ENCODE measurements around the gene HES4.
"Not testable (repeated sequence)": the region's sequence is repeated elsewhere in the genome, so short reads cannot be mapped to it uniquely, and the experiment has no call there.

HES4 gene

DNA sequence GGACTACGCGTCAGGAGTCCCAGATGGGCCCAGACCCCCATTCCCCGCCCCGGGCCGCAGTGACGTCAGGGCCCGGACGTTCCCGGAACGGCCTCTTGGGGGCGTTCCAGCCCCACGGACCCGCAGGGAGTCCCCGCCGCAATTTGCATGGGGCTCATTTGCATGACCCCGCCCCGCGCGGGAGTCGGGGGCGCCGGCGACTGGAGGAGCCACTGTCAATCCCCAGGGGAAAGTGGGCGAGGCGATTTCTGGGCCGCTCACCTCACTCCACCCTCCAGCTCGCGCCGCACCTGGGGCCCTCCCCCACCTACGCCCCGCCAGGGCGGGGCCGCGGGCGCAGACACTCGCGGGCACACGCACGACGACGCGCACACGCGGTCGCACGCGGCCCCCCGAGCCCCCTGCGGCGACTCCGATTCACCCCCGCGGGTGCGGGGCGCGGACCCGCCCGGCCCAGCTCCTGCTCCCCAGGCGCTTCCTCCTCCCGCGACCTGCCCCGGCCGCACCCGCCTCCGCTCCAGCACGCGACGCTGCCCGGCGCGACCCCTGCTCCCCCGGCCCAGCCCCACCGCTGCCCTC lies 33.2 kb upstream of the HES4 start:
- DNase-seq: peak; percentile 88

DNA sequence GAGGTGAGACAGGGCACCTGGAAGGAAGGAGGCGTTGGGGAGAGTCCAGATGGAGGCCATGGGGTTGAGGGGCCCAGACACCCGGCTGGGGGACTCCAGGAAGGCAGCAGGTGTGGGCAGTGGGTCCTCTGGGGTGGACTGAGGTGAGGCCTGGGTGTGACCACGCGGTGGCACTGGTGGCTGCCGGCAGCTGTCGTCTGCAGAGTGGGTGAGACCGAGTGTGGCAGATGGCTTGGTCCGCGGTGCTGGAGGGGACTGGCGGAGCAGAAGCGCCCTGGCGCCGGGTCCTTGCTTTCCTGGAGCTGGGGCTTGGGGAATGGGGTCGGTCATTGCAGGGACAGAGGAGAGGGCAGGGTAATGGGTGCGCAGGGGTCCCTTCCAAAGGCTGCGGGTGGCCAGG lies 32.5 kb upstream of the HES4 start:
- no peak for DNase-seq

DNA sequence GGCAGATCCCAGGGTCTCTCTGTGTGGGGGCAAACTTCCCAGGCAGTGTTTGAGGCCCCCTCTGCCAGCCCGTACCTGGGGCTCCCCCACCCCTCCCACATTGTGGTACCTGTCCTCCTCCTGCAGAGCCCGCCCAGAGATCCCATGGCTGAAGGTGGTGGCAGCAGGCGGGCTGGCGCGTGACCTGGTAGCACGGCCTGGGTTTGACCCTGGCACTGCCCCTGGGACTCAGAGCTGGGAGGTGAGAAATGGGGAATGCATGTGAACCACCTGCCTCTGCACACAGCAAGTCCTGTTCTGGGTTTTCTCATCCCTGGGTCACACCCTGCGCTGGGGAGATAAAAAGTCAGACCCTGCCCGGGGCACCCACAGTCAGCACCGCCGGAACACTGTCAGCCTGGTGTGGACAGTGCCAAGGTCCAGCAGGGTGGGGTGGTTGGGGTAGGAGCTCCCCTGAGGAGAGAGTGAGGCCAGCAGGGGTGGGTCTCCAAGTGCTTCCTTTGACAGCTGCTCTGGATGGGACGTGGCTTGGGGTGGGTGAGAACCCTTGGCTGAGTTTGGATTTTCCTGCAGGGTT lies 31.9 kb upstream of the HES4 start:
- DNase-seq: no peak

DNA sequence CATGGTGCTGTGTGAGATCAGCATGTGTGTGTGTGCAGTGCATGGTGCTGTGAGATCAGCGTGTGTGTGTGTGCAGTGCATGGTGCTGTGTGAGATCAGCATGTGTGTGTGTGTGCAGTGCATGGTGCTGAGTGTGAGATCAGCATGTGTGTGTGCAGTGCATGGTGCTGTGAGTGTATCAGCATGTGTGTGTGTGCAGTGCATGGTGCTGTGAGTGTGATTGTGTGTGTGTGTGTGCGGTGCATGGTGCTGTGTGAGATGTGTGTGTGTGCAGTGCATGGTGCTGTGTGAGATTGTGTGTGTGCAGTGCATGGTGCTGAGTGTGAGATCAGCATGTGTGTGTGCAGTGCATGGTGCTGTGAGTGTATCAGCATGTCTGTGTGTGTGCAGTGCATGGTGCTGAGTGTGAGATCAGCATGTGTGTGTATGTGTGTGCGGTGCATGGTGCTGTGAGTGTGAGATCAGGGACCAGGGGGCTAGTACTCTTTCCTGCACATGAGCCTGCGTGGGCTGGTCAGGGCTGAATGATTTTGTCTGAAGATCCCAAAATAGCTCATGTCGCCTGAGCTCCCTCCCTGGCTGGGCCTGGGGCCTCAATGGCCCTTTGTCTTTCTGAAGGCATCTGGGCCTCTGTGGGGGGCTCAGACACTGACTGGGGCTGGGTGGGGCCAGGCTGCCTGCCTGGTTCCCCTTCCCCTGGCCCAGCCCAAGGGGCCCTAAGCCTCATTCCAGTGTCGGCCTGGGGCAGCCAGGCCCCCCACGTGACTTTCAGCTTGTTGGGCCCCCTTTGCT lies 31.2 kb upstream of the HES4 start:
- DNase-seq: not testable (repeated sequence)

DNA sequence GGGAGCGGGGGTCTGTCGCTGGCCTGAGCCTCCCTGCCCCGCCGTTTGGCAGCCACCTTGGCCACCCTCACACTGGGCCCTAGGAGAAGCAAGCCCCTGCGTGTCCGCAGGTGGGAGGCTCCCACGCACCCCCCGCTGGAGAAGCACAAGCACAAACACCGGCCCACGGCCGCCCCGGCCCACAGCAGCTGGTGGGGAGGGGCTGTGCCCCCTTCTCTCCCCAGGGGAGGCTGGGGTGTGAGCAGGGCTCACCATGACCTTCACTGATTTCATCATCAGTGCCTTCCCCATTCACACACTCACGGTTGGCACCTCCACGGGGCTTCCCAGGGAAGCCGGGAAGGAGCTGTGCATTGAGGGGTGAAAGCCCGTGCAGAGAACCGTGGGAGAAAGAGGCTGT lies 27.9 kb upstream of the HES4 start:
- no peak for DNase-seq

DNA sequence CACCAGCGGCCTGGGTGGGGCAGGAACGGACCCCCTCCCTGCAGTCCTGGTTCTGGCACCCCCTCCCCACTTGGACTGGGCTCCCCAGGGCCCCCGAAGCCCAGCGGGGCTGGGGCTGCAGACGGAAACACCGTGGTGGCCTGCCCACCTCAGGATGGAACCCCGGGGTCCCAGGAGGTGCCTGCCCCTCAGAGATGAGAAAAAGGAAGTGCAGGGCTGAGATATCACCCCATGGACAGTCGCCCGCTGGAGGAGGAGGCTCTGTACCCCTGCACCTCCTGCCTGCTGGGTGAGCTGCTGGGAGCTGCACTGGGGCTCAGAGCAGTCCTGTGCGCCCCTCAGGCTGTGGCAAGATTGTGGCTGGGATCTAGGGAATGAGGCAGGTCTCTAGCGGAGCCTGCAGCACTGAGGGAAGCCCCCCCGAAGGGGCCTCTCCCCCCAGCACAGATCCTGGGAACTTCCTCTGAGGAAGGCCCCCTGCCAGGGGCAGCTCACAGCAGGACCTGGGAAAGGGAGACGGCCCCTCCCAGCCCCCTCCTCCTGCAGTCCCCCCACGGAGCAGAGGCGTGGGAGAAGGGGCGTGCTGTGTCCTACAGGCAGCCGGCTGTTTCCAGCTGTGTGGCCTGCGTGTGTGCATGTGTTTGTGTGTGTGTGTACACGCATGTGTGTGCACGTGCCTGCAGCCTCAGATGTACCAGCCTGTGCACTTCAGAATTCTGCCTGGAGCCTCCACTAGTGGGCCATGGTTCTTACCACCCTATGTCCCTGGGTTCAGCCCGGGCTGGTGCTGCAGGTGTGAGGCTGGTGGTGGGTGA lies 26.9 kb upstream of the HES4 start:
- no peak for DNase-seq

DNA sequence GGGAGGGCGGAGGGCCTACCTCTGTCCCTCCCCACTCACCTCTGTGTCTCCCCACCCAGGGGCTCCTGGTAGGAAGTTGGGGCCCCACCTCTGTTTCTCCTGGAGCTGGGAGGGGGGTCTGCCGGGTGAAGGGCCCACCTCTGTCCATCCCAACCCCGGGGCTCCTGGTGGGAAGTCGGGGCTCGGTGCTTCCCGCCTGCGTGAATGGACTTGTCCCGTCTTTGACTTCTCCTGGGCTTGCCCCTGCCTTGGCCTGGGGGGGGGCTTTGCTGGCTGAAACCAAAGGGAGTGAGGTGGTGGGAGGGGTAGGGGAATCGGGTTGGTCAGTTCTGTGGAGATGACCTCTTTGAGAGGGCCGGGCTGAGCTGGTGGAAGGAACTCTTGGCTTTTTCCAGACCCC lies 25.8 kb upstream of the HES4 start:
- DNase-seq: no peak

DNA sequence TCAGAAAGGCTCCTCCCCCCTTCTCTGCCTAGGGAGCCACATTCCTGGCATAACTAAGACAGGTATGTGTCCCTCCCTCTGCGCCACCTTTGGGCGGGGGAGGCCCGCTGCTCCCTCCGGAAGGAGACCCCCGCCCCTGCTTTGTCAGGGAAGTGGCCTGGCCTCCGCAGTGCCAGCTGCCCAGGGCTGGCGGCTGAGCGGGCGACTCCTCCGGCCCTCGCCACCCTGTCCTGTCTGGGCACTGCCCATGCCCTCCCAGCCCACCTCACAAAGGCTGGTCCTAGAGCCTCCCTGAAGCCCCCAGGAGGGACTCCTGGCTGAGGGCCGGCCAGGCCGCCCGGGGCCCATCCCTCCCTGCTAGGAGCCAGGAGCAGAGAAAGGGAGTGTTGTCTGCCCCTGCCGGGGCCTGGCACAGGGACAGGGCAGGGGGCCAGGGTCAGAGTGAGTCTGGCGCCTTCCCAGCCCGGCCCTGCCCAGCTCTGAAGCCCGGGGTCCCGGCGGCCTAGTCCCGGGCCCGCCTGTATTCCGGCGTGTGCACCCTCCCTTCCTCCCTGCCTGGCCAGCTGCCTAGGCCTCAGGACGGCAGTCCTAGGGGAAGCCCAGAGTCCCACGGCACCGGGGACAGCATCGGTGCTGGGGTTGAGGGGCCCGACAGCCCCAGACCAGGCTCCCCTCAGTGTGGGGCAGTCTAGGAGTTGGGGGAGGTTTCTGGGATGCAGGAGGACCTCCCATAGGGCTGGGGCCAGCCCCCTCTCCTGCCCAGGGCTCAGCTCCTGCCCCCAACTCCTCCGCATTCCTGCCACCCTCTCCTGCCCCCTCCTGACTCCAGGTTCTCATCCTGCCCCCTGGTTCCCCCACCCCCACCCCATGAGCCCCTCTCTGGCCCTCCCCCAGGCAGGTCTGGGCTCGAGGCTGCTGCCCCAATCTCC lies 25.1 kb upstream of the HES4 start:
- no peak for DNase-seq

DNA sequence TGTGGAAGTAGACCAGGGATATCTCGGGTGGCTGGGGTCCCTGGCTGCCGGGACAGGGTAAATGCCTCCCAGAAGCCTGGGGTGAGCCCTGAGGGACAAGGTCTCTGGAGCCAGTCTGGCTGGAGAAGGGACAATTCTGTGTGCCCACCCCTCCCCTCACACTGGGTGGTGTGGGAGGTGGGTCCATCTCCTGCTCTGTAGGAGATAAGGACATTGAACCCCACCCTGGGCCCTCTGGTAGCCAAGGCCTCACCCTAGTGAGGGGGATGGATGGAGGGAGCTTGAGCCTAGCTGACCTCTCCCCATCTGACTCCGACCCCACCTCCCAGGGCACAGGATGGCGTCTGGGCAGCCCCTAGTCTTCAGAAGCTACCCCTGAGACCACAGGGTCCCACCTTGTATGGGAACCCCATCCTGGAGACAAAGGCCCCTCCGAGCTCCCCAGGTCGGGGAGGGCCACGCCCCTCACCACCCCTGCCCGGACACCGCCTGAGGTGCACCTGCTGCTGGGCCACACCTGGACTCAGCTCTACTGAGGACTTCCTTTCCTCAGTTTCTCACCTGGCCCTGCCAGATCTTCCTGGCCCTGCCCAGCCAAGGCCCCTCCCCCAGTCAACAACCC lies 24.4 kb upstream of the HES4 start:
- DNase-seq: no peak

DNA sequence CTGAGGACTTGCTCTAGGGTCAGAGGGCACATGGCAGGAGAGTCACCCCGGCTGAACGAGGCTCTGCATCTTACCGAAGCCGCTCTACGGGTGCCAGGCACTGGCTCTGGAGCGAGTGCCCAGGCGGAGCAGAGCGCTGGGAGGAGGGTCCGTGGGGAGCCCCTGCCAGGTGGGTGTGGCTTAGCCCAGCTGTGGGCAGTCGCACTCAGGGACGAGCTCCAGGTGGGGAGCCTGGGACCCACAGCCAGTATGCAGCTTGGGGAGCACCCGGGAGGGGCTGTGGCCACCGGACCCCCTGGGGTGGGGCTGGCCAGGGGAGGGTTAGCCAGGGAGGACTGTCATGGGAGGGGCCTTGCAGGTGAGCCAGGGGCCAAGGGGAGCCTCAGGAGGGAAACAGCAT lies 23.8 kb upstream of the HES4 start:
- DNase-seq: no peak

DNA sequence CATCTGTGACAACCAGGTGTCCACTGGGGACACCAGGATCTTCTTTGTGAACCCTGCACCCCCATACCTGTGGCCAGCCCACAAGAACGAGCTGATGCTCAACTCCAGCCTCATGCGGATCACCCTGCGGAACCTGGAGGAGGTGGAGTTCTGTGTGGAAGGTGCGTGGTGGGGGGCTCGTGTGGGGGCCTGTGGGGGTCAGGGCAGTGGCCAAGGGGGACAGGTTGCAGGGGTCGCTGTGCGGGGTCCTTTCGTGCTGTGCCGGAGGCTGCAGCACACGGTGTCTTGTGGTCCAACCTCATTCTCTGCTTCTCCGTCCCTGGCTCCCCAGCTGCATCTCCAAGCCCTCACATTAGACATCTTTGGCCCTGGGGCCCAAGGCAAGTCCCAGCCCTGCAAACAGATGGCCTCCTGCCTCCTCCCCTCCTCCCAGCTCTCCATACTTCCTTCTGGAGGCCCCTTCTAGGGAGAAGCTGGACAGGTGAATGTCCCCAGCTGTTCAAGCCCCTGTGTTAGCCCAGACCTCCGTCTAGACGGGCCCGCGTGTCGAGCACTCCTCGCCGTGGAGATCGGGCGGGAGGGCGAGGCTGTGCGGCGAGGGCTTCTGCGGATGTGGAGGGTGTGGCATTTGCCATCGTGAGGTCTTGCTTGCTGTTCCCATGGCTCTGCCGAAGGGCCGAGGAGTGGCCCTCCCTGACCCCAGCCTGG lies 22.6 kb upstream of the HES4 start:
- no peak for DNase-seq

DNA sequence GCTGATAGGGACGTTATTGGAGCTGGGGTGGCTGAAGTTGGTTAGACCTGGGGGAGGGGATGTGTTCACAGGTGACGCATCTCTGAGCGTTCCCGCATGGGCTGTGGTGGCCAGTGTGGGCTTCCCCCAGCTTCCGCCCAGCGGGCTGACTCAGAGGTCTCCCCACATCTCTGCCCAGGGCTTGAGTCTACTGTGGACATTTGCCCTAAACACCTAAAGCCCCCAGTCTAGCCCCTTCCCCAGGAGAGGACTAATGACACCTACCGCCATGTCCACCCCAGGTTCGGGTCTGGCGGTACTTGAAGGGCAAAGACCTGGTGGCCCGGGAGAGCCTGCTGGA lies 22.0 kb upstream of the HES4 start:
- DNase-seq: no peak

DNA sequence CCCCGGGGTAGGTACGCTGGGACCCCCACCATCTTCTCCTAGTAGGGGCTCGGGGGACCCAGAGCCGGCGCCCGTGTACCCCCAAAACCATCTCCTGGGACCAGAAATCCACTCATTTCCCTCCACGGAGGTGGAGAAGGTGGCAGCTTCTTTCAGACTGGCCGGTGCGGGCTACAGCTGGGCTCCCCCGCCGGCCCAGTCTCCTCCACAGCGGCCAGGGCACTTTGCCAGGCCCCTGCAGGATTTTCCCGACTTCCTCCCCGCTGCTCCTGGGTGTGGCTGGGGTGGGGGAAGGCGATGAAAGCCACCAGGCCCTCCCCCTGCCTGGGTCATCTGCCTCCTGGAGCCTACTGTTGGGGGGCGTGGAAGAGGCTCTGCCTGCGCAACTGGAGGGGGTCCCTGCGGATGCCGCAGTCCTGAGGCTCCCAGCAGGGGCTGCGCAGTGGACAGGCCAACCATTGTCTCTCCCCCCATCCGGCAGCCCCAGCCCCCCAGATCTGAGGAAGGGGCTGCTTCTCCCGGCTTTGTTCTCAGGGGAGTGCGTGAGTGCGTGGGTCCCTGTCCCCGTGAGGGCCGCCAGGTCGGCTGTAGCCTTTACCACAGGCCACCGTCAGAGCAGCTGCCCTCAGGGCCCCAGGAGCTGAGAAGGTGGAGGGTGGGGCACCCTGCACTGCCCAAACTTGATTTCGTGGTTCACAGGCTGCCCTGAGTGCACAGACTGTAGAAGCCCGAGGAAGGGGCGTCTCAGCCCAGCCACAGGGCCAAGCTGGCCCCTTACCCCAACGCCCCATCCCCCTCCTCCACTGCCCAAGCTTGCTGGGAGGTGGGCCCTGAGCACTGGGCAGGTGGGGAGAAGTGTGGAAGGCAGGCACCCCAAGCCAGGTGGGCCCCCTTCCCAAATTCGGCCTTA lies 21.4 kb upstream of the HES4 start:
- no peak for DNase-seq

DNA sequence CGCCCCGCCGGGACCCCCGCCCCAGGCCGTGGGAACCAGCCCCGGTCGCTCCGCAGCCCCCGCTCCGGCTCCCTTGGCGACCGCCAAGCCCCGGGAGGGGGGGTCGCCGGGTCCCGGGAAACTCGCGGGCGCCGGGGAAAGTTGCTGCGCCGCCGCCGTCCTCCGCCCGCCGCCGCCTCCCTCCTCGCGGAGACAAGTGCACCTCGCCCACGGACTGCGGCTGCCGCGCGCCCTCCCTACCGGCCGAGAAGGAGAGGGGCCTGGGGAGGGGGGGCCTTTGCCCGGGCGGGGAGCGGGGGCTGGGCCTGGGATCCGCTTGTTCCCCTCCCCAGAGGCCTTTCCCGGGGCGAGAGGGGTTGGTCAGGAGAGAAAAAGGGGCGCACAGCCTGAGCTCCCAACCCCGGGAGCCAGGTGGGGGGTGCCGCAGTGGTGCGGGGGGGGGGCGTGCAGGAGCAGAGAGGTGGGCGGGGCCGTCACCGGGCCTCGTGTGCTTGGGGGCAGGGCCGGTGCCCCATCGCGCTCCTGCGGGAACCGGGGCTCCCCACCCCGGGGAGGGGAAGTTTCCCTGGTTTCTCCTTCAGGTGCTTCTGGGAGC lies 20.6 kb upstream of the HES4 start:
- DNase-seq: peak; percentile 36

DNA sequence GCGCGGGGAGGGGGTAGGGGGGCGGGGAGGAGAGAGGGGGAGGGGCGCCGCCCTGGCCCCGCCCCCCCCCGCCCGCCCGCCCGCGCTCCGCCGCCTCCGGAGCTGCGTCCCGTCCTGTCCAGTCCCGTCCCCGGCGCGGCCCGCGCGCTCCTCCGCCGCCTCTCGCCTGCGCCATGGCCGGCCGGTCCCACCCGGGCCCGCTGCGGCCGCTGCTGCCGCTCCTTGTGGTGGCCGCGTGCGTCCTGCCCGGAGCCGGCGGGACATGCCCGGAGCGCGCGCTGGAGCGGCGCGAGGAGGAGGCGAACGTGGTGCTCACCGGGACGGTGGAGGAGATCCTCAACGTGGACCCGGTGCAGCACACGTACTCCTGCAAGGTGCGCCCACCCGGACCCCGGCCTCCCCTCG lies 20.1 kb upstream of the HES4 start, which contains the start of gene AGRN:
Gene AGRN, plus strand, starts transcription at position 121 of the 405 bp plus-strand sequence. Its CDS starts 53 bp downstream, at position 174.
- DNase-seq: no peak

DNA sequence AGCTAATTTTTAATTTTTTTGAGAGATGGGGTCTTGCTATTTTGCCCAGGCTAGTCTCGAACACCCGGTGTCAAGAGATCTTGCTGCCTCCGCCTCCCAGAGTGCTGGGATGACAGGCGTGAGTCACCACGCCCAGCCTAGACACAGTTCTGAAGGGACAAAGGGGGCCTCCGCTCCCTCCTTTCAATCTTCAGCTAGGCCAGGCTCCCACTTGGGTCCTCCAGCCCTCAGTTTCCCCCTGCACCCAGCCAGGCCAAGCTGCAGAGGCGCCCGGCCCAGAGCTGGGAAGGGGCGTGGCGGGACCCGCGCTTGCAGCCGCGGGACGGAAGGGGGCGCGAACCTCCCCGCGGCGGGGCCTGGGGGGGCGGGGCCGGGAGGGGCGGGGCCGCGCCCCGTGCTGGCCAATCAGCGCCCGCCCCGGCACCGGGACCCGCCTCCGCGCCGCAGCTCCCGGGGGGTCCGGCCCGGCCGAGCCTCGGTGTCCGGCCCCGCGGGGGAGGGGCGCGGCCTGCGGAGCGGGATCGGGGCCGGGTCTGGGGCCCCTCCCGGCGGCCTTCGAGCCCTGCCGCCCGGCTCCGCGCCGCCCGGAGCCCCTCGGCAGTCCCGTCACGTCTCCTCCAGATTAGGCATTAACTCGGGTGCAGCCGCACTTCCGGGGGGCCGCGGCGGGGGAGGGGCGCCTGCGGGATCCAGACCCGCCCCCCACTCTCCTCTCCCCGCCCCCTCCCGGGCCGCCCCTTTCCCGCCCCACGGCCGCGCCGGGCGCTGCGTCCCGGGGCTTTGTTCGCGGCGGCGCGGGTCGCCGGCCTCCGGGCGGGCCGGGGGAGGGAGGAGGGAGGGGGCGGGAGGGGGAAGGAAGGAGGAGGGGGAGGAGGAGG lies 19.5 kb upstream of the HES4 start:
- DNase-seq: peak; percentile 82

DNA sequence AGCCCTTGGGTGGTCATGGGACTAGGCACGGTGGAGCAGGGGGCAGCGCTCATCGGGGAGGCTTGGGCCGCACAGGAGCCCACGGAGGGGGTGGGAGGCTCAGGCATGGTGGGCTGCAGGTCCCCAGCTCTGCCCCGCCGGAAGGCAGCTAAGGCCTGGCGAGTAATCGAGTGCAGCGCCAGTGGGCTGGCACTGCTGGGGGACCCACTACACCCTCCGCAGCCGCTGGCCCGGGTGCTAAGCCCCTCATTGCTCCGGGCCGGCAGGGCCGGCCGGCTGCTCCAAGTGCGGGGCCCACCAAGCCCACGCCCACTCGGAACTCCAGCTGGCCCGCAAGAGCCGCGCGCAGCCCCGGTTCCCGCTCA lies 18.4 kb upstream of the HES4 start:
- not testable (repeated sequence) for DNase-seq

DNA sequence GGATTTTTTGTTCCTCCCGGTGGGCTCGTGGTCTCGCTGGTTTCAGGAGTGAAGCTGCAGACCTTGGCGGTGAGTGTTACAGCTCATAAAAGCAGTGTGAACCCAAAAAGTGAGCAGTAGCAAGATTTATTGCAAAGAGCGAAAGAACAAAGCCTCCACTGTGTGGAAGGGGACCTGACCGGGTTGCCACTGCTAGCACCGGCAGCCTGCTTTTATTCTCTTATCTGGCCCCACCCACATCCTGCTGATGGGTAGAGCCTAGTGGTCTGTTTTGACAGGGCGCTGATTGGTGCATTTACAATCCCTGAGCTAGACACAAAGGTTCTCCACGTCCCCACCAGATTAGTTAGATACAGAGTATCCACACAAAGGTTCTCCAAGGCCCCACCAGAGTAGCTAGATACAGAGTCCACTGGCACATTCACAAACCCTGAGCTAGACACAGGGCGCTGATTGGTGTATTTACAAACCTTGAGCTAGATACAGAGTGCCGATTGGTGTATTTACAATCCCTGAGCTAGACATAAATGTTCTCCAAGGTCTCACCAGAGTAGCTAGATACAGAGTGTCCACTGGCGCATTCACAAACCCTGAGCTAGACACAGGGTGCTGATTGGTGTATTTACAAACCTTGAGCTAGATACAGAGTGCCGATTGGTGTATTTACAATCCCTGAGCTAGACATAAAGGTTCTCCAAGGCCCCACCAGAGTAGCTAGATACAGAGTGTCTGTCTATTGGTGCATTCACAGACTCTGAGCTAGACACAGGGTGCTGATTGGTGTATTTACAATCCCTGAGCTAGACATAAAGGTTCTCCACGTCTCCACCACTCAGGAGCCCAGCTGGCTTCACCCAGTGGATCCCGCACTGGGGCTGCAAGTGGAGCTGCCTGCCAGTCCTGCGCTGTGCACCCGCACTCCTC lies 17.8 kb upstream of the HES4 start:
- DNase-seq: not testable (repeated sequence)
